A549 (cell line): ENCODE results near the gene LHFPL2.

Experiments used
- BHLHE40 ChIP-seq: IDR thresholded peaks from 2 replicates; pipeline ENCODE4 v1.6.1; 2012; ENCODE audit warnings: low read depth, low read length, inconsistent platforms
- CBX8 ChIP-seq: fragments of 200-600 bp; sonication (generic); IDR thresholded peaks from 2 replicates; pipeline ENCODE4 v1.6.1; 2016
- JUN ChIP-seq, 2 experiments: fragments of >200 bp; sonication (Bioruptor Twin); formaldehyde crosslinking; IDR thresholded peaks; 2 replicates in 1 of 2; 3 replicates in 1 of 2; pipeline ENCODE4 v1.6.1; 2016 to 2017
- KDM1A ChIP-seq: fragments of 200-600 bp; sonication (generic); IDR thresholded peaks from 2 replicates; pipeline ENCODE4 v1.6.1; 2016; ENCODE audit warnings: low read depth, mild to moderate bottlenecking
- MYC ChIP-seq: IDR thresholded peaks from 2 replicates; pipeline ENCODE4 v1.6.1; 2012; ENCODE audit warnings: mild to moderate bottlenecking, inconsistent platforms, low read length, improper control_type of control experiment, borderline replicate concordance
- PBX3 ChIP-seq: IDR thresholded peaks from 2 replicates; pipeline ENCODE4 v1.6.1; 2012
- PHF8 ChIP-seq: fragments of 200-600 bp; sonication (generic); IDR thresholded peaks from 2 replicates; pipeline ENCODE4 v1.6.1; 2016; ENCODE audit warnings: low read depth, mild to moderate bottlenecking, antibody characterized with exemption, moderate library complexity, borderline replicate concordance
- POLR2A ChIP-seq: IDR thresholded peaks from 2 replicates; pipeline ENCODE4 v1.6.1; 2012; ENCODE audit warnings: mild to moderate bottlenecking, low read length
- POLR2AphosphoS2 ChIP-seq: conservative IDR thresholded peaks from 2 replicates; pipeline ENCODE4 v1.6.1; 2012; ENCODE audit warnings: low read length, improper control_type of control experiment, inconsistent platforms
- SMC3 ChIP-seq: fragments of >200 bp; sonication (Bioruptor Twin); formaldehyde crosslinking; IDR thresholded peaks from 3 replicates; pipeline ENCODE4 v1.6.1; 2018; ENCODE audit warnings: inconsistent platforms
- TF ChIP-seq, protein P1 (sequence below): fragments of >200 bp; sonication (Bioruptor Twin); formaldehyde crosslinking; IDR thresholded peaks from 3 replicates; pipeline ENCODE4 v1.5.1; 2016

- TF ChIP-seq POLR2A (no peak), KDM1A (no peak), POLR2AphosphoS2 (no peak), SMC3 (no peak), MYC (no peak), BHLHE40 (no peak), CBX8 (no peak), JUN (IDR thresholded peaks at IDR 0.05) (no peak), PBX3 (no peak), PHF8 (no peak)
- TF ChIP-seq, protein P1, sequence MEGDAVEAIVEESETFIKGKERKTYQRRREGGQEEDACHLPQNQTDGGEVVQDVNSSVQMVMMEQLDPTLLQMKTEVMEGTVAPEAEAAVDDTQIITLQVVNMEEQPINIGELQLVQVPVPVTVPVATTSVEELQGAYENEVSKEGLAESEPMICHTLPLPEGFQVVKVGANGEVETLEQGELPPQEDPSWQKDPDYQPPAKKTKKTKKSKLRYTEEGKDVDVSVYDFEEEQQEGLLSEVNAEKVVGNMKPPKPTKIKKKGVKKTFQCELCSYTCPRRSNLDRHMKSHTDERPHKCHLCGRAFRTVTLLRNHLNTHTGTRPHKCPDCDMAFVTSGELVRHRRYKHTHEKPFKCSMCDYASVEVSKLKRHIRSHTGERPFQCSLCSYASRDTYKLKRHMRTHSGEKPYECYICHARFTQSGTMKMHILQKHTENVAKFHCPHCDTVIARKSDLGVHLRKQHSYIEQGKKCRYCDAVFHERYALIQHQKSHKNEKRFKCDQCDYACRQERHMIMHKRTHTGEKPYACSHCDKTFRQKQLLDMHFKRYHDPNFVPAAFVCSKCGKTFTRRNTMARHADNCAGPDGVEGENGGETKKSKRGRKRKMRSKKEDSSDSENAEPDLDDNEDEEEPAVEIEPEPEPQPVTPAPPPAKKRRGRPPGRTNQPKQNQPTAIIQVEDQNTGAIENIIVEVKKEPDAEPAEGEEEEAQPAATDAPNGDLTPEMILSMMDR = no peak
These were observed 113.7 kb downstream of the LHFPL2 start for GRCh38 chr5:78534905-78535200.
